GM19025 (cell line): Measurements from ENCODE around the gene RAD9B.
"Not testable (repeated sequence)": the region's sequence is repeated elsewhere in the genome, so short reads cannot be mapped to it uniquely, and the experiment has no call there.

ENCODE experiments used
- ATAC-seq: cut with Tn5 transposase; IDR thresholded peaks from one replicate; pipeline ENCODE4 v1.9.1; 2021; ENCODE audit warnings: mild to moderate bottlenecking, low read depth, moderate library complexity; ENCODE audit not compliant: unreplicated experiment

Gene RAD9B

DNA sequence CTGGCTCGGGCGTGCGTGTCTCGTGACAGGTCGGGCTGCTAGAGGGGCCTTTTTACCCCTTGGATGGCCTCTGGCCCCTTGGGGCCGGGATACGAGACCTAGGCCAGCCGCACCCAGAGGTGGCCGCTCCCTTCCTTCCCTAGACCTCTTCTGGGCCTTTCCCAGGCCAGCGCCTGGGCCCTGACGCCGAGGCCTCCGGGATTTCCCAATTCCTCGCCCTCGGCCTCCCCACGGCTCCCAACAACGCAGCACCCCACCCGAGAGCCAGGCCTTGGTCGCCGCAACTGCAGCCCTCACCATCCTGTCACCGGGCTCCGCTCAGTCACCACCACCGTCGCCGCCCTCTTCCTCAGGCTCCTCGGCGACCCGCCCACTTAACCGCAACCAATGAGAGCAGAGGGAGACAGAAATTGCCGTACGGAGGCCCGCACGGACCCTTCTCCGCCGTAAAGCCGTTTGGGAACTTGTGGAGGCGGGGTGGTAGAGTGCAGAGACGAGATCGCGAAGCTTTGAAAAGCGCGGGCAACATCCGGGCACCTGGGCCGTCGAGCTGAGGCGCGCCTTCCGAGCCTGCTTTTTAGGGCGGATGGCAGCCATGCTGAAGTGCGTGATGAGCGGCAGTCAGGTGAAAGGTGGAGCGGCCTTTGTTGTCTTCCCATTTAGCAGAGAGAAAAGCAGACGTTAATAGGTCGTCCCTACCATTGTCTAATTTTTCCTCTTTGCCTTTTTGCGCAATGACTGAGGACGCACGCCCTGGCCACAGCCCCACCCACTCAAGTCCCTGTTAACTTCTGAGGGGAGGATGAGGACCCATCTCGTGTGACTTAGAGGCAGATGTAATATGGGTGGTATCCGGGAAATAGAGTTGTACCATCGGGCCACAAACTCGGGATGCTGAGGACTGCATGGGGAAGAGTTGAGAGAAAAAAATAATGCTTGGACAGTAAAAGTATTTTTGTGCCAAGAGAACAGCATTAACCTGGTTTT, at the start of gene RAD9B, which contains the start of gene VPS29:
TSS of gene RAD9B (plus strand) at position 580 of the 987 bp plus-strand sequence. CDS start at position 587, 7 bp downstream.
TSS of gene VPS29 (minus strand) at position 360 of the 987 bp plus-strand sequence. CDS start at position 300, 60 bp downstream.
- peak; percentile 90 for ATAC-seq

DNA sequence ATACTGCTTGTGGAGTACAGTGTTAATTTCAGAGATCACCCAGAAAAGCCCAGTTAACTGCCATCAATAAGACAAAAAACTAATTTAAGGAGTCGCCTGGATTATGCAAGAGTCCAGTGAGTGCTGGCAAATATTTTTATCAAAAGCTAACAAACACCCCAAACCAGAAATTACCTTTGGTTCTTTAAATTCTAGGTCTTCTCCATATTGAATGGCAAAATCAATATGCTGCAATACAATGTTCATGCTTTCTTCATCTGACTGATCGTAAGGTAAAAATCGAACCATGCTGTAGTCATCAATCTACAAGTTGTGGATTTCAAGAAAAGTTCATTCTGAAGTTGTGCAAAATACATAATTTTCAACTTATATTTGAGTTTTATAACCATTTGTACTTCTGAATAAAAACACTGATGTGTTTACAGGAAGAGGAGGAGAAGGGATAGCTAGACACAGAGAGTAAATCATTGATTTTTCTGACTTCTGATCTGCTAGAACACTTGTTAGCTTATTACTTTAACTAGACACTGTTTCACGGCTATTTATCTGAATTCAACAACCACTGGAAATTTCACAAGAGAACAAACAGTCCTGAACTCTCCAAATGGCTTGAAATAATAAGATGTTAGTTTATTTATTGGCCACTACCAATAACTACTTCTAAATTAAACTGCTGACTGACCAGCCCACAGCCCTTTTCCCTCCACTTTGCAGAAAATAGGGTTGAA, 48.4 kb upstream of the RAD9B start:
- no peak for ATAC-seq

DNA sequence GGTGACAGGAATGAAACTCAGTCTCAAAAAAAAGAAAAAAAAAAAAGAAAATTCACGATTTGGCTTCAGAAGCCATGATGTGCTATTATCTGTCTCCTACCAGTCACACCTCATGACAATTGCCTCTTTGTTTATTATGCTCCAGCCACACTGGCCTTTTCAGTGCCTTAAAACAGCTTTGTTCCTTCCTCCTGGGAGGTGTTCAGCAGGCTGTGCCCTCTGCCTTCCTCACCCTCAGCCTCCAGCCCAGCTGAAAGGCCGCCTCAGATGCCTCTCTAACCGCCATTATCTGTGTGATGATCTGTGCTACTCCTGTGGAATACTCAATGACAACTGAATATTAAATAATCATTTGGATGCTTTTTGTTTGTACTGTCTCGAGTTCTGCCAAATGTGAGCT, 43.4 kb upstream of the RAD9B start:
- no peak for ATAC-seq

DNA sequence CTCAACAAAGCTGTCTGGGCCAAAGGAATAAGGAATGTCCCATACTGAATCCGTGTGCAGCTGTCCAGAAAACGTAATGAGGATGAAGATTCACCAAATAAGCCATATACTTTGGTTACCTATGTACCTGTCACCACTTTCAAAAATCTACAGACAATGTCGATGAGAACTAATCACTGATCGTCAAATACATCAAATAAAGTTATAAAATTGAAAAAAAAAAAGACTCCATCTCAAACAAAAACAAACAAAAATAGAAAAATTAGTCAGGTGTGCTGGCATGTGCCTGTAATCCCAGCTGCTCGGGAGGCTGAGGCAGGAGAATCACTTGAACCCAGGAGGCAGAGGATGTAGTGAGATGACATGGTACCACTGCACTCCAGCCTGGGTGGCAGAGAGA, 40.9 kb upstream of the RAD9B start:
- not testable (repeated sequence) for ATAC-seq

DNA sequence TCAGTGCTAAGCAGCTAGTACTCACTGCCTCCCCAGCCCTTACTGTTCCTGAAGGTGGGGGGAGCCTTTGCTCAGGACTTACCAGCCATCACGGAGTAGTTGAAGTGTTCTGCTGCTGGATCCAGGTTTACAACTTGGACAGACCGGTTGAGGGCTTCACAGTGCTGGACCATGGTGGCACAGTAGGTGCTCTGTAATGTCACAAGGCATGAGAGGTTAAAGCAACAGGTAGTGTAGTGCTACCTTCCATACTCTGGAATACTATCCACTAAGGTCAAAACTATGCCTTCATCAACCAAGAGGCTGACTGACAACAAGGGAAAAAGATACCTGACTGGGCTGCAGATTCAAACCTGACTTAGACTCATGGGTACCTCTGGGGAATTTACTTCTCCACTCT, 37.1 kb upstream of the RAD9B start:
- no peak for ATAC-seq

DNA sequence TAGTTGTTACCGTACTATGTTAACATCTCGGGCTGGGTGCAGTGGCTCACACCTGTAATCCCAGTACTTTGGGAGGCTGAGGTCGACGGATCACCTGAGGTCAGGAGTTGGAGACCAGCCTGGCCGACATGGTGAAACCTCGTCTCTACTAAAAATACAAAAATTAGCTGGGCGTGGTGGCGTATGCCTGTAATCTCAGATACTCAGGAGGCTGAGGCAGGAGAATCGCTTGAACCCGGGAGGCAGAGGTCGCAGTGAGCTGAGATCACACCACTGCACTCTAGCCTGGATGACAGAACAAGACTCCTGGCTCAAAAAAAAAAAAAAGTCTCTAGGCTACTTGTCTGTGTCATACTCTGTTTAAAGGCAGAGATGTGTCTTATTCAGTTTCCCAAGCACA, 36.4 kb upstream of the RAD9B start:
- not testable (repeated sequence) for ATAC-seq

DNA sequence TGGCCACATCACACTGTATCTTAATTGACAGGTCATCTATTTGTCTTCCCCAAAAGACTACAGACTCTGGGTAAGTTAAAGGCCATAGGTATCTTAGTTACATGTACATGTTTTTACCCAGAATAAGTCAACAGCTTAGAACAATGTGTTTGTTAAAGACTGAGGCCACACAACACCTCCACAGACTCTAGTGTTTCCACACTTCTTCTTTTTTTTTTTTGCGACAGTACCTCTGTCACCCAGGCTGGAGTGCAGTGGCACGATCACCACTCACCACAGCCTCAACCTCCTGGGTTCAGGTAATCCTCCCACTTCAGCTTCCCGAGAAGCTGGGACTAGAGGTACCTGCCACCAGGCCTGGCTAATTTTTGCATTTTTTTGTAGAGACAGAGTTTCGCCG, 35.3 kb upstream of the RAD9B start:
- no peak for ATAC-seq

DNA sequence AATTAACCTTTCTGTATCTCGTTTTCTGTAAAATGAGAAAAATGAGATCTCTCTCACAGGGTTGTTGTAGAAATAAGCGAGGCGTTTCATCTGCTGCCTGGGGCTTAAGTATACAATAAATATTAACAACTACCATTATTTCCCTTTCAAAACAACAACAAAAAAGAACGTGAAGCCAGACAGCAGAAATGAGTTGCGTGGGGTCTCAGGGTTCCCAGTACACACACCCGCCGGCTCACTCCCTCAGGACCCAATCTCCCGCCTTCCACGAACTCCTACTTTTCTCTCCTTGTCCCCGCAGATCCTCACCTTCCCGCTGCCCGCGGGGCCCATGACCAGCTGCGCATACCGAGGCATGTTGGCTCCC, 34.3 kb upstream of the RAD9B start:
- ATAC-seq = no peak

DNA sequence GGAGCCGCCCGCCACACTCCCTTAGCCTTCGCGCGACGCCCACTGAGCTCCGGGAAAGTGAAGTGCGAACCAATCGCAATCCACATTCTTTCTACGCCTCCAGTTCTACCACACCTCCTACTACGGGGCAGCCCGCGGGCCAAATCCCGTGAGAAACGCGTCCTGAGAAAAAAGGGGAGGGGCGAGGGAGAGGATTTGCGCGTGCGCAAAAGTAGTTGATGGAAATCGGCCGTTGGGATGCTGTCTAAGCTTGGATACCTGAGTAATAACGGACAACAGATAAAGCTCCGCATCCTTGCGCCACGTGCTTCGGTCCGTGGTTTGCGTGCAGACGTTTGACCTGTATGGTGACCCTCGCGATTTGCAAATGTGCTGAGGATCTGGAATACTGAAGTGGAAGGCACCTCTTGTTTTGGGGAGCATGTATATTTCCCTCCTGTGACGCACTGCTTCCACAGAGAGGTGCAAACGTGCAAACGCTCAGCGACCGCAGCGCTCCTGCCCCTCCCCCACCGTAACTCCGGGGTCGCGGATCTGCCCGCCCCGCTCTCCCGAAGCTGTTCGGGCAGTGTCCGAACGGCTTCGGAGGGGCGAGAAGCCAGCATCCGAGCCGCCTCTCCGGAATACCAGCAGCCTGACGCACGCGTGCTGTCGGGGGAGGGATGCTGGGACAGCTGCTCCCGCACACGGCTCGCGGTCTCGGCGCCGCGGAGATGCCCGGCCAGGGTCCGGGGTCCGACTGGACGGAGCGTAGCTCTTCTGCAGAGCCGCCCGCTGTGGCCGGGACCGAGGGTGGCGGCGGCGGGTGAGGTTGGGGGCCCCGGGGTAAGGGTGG, 33.7 kb upstream of the RAD9B start, which contains the start of the genes FAM216A and GPN3:
TSS of gene FAM216A (plus strand) at position 632 of the 835 bp plus-strand sequence. CDS start at position 663, 31 bp downstream.
TSS of gene GPN3 (minus strand) at position 44 of the 835 bp plus-strand sequence. CDS start 54 bp downstream, outside the sequence.
- ATAC-seq = peak; percentile 55

DNA sequence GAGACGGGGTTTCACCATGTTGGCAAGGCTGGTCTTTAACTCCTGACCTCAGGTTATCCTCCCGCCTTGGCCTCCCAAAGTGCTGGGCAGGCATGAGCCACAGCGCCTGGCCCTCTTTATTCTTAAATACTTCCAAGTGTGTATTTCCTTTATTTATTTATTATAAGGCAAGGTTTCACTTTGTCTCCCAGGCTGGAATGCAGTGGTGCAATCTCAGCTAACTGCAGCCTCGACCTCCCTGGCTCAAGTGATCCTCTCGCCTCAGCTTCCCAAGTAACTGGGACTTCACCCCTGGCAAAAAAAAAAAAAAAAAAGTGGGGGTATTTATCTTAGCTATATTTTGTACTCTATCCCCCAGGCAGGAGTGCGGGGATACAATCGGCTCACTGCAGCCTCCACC, 26.7 kb upstream of the RAD9B start:
- no peak for ATAC-seq

DNA sequence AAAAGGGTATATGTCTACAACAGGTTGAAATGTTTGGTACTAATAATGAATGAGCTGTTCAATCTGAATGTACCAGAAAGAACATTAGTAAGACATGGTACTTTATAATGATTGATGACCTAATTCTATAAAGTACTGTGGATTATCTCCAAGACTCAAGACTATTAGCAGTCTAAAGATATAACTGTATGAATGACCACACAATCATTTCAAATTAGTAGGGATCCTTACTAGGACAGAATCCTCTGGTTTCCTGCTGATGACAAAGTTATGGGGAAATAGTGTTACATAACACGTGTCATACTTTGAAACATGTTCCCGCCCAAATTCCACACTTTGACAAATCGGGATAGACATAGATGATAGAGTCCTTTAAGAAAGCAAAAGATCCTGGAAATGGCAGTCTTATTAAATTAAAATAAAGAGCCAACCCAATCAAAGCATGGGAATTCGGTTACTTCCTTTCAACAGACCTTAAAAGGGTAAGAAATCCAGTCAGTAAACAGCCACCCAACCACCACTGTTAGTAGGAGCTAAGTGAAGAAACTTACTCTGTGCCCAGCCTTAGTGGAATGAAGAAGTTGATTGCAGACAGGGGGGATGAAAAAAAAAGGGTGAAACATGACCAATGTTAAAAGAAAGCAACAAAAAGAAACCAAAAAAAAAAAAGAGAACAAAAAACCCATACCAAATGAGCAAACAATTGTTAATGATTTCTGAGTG, 3.0 kb upstream of the RAD9B start:
- ATAC-seq = no peak

DNA sequence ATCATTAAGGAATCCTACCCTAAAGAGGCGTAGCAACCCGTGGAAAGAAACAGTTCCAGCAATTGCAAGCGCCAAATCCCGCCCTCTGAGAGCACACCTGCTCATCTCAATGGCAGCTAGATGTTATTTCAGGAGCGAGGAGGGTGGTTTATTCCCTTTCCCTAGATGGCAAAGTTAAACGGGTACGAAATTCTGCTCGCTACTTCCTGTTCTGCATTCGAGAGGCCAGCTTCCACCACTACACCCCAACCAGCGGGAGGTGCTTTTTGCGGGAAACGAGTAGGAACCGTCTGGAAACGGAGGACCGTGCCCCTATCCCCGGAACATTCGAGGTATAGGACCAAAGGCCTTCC, 756 bp upstream of the RAD9B start:
- ATAC-seq = no peak

DNA sequence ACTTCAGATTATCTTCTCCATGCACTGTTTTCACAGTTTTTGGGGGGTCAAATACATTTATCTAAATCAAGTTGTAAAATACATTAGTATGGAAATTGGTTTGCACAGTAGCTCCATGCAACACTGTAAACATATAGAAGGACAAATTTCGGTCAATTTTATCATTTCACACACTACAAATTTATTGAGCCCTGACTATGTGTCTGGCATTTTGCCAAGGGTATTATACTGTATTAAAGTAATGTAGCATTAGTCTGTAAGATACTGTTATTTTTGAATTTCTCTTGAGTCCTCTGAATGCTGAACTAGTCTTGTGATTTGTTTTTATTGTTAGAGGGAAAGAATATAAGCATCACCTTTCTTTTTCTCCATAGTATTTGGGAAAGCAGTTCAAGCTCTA, 1.3 kb downstream of the RAD9B start:
- ATAC-seq = no peak

DNA sequence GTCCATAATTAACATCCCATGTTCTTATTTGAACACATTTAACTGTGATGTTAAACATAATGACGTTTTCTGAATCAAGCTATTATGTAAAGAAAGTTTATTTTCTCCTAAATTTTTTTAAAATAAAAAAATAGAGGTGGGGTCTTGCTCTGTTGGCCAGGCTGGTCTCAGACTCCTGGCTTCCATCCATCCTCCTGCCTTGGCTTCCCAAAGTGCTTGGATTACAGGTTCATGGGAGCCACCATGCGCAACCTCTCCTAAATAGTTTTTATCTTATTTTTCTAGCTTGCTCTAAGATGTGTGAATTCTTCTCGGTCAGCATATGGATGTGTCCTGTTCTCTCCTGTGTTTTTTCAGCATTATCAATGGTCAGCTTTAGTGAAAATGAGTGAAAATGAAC, 3.2 kb downstream of the RAD9B start:
- ATAC-seq = no peak

DNA sequence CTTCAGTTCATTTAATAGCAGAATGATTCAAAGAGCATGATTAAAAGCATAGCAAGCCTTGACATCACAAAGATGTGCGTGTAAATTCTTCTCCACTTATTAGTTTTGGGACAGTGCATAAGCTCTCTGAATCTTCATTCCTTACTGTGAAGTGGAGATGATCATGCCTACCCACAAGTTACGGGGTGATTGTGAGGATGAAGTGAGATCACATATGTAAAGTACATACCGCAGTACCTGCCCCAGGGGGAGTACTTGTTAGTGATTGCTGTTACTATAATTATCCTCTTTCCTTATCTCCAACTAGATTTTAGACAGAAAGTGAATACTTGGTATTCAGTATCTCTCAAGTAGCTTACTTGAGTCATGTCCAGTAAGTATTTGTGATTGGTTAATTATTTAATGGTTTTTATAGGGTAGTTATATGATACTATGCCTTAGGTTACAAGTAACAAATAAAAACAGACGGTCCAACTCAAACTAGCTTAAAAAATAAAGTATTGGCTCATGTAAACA, 6.0 kb downstream of the RAD9B start:
- ATAC-seq = no peak

DNA sequence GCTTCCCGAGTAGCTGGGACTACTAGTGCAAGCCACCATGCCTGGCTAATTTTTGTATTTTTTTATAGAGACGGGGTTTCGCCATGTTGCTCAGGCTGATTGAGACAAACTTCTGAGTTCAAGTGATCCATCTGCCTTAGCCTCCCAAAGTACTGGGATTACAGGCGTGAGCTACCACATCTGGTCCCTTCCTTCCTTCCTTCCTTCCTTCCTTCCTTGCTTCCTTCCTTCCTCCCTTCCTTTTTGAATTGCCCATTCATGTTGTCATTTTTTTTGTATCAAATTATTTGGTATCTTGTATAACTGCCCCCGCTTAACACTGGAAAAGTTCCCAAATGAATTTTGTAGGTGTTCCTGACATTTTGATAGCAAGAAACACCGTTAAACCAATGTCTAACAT, 11.7 kb downstream of the RAD9B start:
- no peak for ATAC-seq

DNA sequence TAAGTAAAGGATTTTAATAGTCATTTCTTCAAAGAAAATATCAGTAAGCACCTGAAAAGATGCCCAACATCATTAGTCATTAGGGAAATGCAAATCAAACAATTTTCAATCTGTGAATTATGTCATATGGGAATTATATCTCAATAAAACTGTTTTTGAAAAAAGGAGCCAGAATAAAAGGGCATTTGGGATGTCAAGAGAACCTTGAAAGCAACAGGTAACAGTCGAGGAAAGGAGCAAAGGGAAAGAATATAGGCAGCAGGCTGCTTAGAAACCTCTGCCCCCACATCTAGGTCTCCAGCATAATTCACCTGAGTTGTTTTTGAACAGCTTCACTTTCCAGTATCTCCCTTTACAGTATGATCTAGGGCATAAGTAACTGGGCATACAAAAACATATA, 12.2 kb downstream of the RAD9B start:
- no peak for ATAC-seq

DNA sequence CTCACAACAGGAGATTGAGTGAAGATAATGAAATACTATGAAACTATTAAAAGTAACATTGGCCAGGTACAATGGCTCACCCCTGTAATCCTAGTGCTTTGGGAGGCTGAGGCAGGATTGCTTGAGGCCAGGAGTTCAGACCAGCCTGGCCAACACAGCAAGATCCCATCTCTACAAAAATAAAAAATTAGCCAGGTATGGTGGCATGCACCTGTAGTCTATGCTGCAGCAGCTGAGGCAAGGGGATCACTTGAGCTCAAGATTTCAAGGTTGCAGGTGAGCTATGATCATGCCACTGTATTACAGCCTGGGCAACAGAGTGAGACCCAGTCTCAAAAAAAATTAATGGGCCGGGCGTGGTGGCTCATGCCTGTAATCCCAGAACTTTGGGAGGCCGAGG, 14.9 kb downstream of the RAD9B start:
- ATAC-seq = no peak

DNA sequence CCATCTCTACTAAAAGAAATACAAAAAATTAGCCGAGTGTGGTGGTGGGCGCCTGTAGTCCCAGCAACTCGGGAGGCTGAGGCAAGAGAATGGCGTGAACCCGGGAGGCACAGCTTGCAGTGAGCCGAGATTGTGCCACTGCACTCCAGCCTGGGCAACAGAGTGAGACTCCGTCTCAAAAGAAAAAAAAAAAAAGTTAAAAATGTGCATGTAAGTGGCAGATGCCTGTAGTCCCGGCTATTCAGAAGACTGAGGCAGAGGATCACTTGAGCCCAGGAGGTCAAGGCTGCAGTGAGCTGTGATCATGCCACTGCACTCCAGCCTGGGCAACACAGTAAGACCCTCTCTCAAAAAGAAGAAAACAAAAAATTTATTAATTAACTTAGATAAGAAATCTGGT, 15.9 kb downstream of the RAD9B start:
- not testable (repeated sequence) for ATAC-seq
